T-cell (primary cell): ENCODE data around the gene ADAM20. TPM values are rescaled to one million over a fixed set of nuclear protein-coding genes. Genes with fewer than 3 reads are reported as not detected.

ENCODE experiments used
- ATAC-seq, 4 experiments: fragments of 200-7000 bp in 3 of 4; fragments of 150-1000 bp in 1 of 4; cut with Tn5 transposase; replicated peaks in 1 of 4; 1 replicate in 3 of 4; 2 replicates in 1 of 4; pipeline ENCODE4 v1.10.0; 2021; ENCODE audit warnings: moderate library complexity in 3 of 4, mild to moderate bottlenecking in 2 of 4, moderate number of reproducible peaks in 1 of 4
- CTCF ChIA-PET, 2 donors: fragments of 300-600 bp; sonication (Branson Sonifier 250); formaldehyde crosslinking; loops; one replicate each; lab custom pipeline; 2022; ENCODE audit warnings: antibody characterized with exemption in 2 of 2; lab: Charles Lee
- POLR2A ChIA-PET, 2 donors: fragments of 300-600 bp; sonication (Branson Sonifier 250); formaldehyde crosslinking; loops; one replicate each; lab custom pipeline; 2022; ENCODE audit warnings: antibody characterized with exemption in 2 of 2; lab: Charles Lee
- DNase-seq, 35 experiments: peaks; one replicate each; pipeline versions ENCODE4 v3.0.0 to v3.0.0-alpha.2; 2013 to 2023
- H3K27ac ChIP-seq: one replicate; pipeline ENCODE4 v1.5.1; 2013; ENCODE audit warnings: low read length
- H3K27me3 ChIP-seq, 2 experiments: replicated peaks in 1 of 2; 1 replicate in 1 of 2; 2 replicates in 1 of 2; pipeline versions ENCODE4 v1.6.1 to v1.7.0; 2013; ENCODE audit warnings: low read length in 1 of 2, mixed read lengths in 1 of 2; ENCODE audit not compliant: control insufficient read depth in 2 of 2, insufficient read depth in 2 of 2; ENCODE audit errors: extremely low read depth in 1 of 2
- H3K36me3 ChIP-seq, 2 donors: 1 replicate in 1 of 2; 2 replicates in 1 of 2; pipeline versions ENCODE4 v1.6.1 to v1.7.0; 2013; ENCODE audit warnings: low read length in 1 of 2; ENCODE audit not compliant: control insufficient read depth in 2 of 2, insufficient read depth in 1 of 2; ENCODE audit errors: extremely low read depth in 1 of 2
- H3K4me1 ChIP-seq, 2 experiments: 1 replicate in 1 of 2; 2 replicates in 1 of 2; pipeline versions ENCODE4 v1.6.1 to v1.7.0; 2013; ENCODE audit warnings: low read length in 2 of 2, mixed read lengths in 1 of 2; ENCODE audit not compliant: insufficient read depth in 2 of 2, control insufficient read depth in 1 of 2; ENCODE audit errors: extremely low read depth in 1 of 2
- H3K4me3 ChIP-seq, 2 donors: 1 replicate in 1 of 2; 2 replicates in 1 of 2; pipeline versions ENCODE4 v1.5.1 to v1.7.0; 2013; ENCODE audit warnings: mild to moderate bottlenecking in 2 of 2, low read length in 1 of 2, moderate library complexity in 1 of 2; ENCODE audit not compliant: control insufficient read depth in 1 of 2; ENCODE audit errors: extremely low read depth in 1 of 2
- H3K9me3 ChIP-seq: 2 replicates; pipeline ENCODE4 v1.7.0; 2013
- H3K27ac Mint-ChIP-seq, 2 donors: one replicate each; pipeline ENCODE4 v1.8.0; 2020 to 2021; ENCODE audit warnings: mild to moderate bottlenecking in 2 of 2, mixed read lengths in 2 of 2
- H3K27me3 Mint-ChIP-seq, 2 donors: one replicate each; pipeline ENCODE4 v1.8.0; 2021 to 2022; ENCODE audit warnings: mixed read lengths in 2 of 2
- H3K36me3 Mint-ChIP-seq: one replicate; pipeline ENCODE4 v1.8.0; 2021; ENCODE audit warnings: mixed read lengths
- H3K4me1 Mint-ChIP-seq, 3 donors: one replicate each; pipeline ENCODE4 v1.8.0; 2020 to 2022; ENCODE audit warnings: mixed read lengths in 3 of 3, mild to moderate bottlenecking in 1 of 3
- H3K4me3 Mint-ChIP-seq, 3 donors: one replicate each; pipeline ENCODE4 v1.8.0; 2020 to 2022; ENCODE audit warnings: mild to moderate bottlenecking in 3 of 3, mixed read lengths in 3 of 3, moderate library complexity in 3 of 3
- H3K9me3 Mint-ChIP-seq, 3 donors: one replicate each; pipeline ENCODE4 v1.8.0; 2020 to 2022; ENCODE audit warnings: mixed read lengths in 3 of 3
- WGBS: methylation state at CpG from one replicate; pipeline ENCODE4 v1.1.5; 2013; ENCODE audit warnings: missing lambda C conversion rate; ENCODE audit not compliant: insufficient coverage; 5-methylcytosine and 5-hydroxymethylcytosine counted together
- total RNA-seq, 35 experiments: library from RNA in 6 of 35; stranded (reverse) in 6 of 35; fragments of 120-200 nt in 1 of 35; gene quantifications; one replicate each; pipeline versions ENCODE4 v1.2.1 to v1.2.4 and lab custom pipeline; 2013 to 2026

The ADAM20 gene
- total RNA-seq (1 to 10 TPM in 3 of 5 donors, under 1 TPM in 2; 0.89 to 1.4 (median 1.2) TPM), total RNA-seq (lab: John Stamatoyannopoulos, UW) (0 to 2.3 (median 0.61) reads per million in 29 experiments)
- 0.79 TPM for total RNA-seq (2013)

DNA sequence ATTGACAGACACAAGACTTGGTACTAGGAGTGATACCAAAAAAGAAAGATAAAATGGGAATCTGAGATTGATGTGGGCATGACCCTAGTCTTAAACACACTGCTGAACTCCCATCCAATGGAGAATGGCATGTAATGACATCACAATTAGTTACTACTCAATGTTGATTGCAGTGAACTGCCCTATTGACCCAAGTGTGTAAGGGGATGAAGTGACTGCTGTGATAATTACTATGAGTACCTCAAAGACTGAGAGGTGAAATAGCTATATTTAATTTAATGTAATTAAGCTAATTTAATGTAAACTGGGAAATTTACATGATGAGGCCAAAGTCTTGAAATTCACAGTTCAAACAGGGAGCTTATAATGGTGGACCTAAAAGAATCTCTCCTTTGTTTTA lies at the start of gene ADAM20:
Gene ADAM20, minus strand, starts transcription at position 101 of the 400 bp plus-strand sequence. CDS start 10,247 bp downstream, outside the sequence.
- peaks cover 5% of the 10 kb centered on the region for H3K9me3 ChIP-seq
- H3K9me3 Mint-ChIP-seq: peaks cover 0 to 11% (median 3%) of the 10 kb centered on the region in 3 donors
- no peak within 1 kb of the TSS for H3K27ac Mint-ChIP-seq
- CTCF ChIA-PET: interaction anchor here in 1 of 2 donors (0.6 kb wide), 1 partner anchor 178 kb away, joined by 3 read pairs; no protein-coding TSS in a partner anchor
- H3K4me3 Mint-ChIP-seq: no peak within 1 kb of the TSS
- H3K27me3 Mint-ChIP-seq: no peaks in the 10 kb centered on the region
- H3K4me1 ChIP-seq: peaks cover 0 to 2% of the 10 kb centered on the region in 2 experiments
- POLR2A ChIA-PET: no interaction called here
- H3K36me3 ChIP-seq: no peaks in the 10 kb centered on the region
- no peak within 1 kb of the TSS for H3K27ac ChIP-seq
- no peak within 1 kb of the TSS for H3K4me3 ChIP-seq
- peaks cover 4 to 8% (median 4%) of the 10 kb centered on the region in 3 donors for H3K4me1 Mint-ChIP-seq
- DNase-seq (no peak), ATAC-seq (no peak)
- peaks cover 53% of the 10 kb centered on the region for H3K36me3 Mint-ChIP-seq
- H3K27me3 ChIP-seq: no peaks in the 10 kb centered on the region

DNA sequence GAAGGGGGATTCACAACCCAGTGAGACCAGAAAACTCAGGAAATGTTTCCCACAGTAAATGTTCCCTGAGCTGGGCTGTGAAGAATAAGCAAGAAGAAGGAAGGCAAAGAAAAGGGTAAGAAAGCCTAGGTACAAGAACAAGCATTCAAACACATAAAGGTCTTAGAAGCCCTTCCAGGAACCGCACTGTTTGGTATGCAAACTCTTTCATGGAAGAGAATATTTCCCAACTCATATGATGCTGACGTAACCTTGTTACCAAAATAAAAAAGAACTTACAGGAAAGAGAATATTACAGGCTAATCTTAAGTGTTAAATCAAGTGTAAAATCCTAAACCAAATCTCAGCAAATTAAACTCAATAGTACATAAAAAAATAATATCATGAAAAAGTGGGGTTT lies 42.1 kb upstream of the ADAM20 start:
- Mint-ChIP-seq H3K27me3 (no peaks in the 10 kb centered on the region), H3K4me3 (no peak overlapping the region), H3K9me3 (peaks cover 0 to 3% (median 0%) of the 10 kb centered on the region in 3 donors), H3K4me1 (peaks cover 4 to 8% (median 5%) of the 10 kb centered on the region in 3 donors), H3K27ac (no peak overlapping the region), H3K36me3 (peaks cover 58% of the 10 kb centered on the region)
- CTCF ChIA-PET: no interaction called here
- Histone ChIP-seq H3K4me1 (no peaks in the 10 kb centered on the region), H3K4me3 (no peak overlapping the region), H3K9me3 (no peaks in the 10 kb centered on the region), H3K27me3 (no peaks in the 10 kb centered on the region), H3K36me3 (peaks cover 0 to 16% of the 10 kb centered on the region in 2 donors), H3K27ac (no peak overlapping the region)
- WGBS: no CpG with 5 or more reads among the region's 2 CpGs
- POLR2A ChIA-PET: no interaction called here
- ATAC-seq (no peak), DNase-seq (no peak)

DNA sequence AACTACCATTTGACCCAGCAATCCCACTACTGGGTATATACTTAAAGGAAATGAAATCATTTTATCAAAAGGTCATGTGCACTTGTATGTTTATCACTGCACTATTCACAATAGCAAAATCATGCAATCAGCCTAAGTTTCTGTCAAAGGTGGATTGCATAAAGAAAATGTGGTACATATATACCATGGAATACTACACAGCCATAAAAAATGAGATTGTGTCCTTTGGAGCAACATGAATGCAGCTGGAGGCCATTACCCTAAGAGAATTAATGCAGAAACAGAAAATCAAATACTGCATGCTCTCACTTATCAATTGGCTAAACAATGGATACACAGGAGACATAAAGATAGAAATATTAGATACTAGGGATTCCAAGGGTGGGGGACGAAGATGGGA lies 38.2 kb upstream of the ADAM20 start:
- Mint-ChIP-seq H3K4me3 (no peak overlapping the region), H3K36me3 (peaks cover 65% of the 10 kb centered on the region)

DNA sequence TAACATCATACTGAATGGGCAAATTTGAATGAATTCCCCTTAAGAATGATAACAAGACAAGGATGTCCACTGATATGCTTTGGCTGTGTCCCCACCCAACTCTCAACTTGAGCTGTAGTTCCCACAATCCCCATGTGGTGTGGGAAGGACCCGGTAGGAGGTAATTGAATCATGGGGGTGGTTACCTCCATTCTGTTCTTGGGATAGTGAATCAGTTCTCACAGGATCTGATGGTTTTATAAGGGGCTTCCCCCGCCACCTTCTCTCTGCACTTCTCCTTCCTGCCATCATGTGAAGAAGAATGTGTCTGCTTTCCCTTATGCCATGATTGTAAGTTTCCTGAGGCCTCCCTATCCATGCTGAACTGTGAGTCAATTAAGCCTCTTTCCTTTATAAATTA lies 36.3 kb upstream of the ADAM20 start:
- Mint-ChIP-seq H3K9me3 (peaks cover 3 to 4% (median 4%) of the 10 kb centered on the region in 3 donors), H3K27me3 (no peaks in the 10 kb centered on the region), H3K36me3 (peaks cover 75% of the 10 kb centered on the region), H3K4me3 (no peak overlapping the region), H3K27ac (no peak overlapping the region), H3K4me1 (peaks cover 26 to 30% (median 29%) of the 10 kb centered on the region in 3 donors)
- ChIA-PET CTCF (no interaction called here), POLR2A (no interaction called here)
- no peaks in the 10 kb centered on the region for H3K4me1 ChIP-seq
- no peaks in the 10 kb centered on the region for H3K9me3 ChIP-seq
- no CpG with 5 or more reads among the region's 2 CpGs for WGBS
- H3K4me3 ChIP-seq: no peak overlapping the region
- H3K27me3 ChIP-seq: no peaks in the 10 kb centered on the region
- H3K36me3 ChIP-seq: peaks cover 0 to 13% of the 10 kb centered on the region in 2 donors
- DNase-seq (no peak), ATAC-seq (no peak)
- H3K27ac ChIP-seq: no peak overlapping the region

More for the DNA sequence above, 38.2 kb upstream of the ADAM20 start:
- DNase-seq (no peak), ATAC-seq (no peak)
- H3K27me3 Mint-ChIP-seq: no peaks in the 10 kb centered on the region
- Histone ChIP-seq H3K4me1 (no peaks in the 10 kb centered on the region), H3K27ac (no peak overlapping the region), H3K27me3 (no peaks in the 10 kb centered on the region), H3K4me3 (no peak overlapping the region), H3K9me3 (no peaks in the 10 kb centered on the region), H3K36me3 (peaks cover 0 to 4% of the 10 kb centered on the region in 2 donors)
- ChIA-PET POLR2A (no interaction called here), CTCF (no interaction called here)
- no peak overlapping the region for H3K27ac Mint-ChIP-seq
- WGBS: no CpG with 5 or more reads among the region's 1 CpG
- peaks cover 0 to 3% (median 0%) of the 10 kb centered on the region in 3 donors for H3K9me3 Mint-ChIP-seq
- H3K4me1 Mint-ChIP-seq: peaks cover 26 to 29% (median 29%) of the 10 kb centered on the region in 3 donors

DNA sequence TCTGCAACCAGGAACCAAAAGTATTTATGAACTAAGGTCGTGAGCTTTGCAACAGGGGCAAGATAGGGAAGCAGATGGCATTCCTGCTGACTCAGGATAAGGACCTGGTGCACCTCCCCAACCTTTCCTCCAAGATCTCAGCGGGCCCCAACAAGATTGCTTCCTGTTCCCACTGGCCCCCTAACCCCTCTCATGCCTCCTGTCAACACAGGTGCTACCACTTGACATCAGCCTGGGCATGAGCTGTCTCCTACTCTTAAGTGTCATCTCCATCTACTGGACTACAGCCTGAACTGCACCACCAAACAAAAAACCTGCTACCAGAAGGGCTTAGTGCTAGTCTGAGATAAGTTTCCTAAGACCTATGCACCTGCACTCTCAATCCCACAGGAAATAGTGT lies 33.0 kb upstream of the ADAM20 start:
- no peak overlapping the region for H3K4me3 Mint-ChIP-seq
- ATAC-seq: peak in 1 of 4 experiments; percentile 33
- peak in 2 of 35 experiments; percentile 1 to 14 for DNase-seq
- H3K36me3 ChIP-seq: peaks cover 4 to 24% of the 10 kb centered on the region in 2 donors
- ChIA-PET POLR2A (interaction anchor here in 1 of 2 donors (0.5 kb wide), 1 partner anchor 9 kb away, joined by 3 read pairs; no protein-coding TSS in a partner anchor), CTCF (interaction anchor here in 1 of 2 donors (1.2 kb wide), 1 partner anchor 480 kb away, joined by 3 read pairs; no protein-coding TSS in a partner anchor)
- no peaks in the 10 kb centered on the region for H3K27me3 ChIP-seq
- no peaks in the 10 kb centered on the region for H3K9me3 ChIP-seq
- H3K27ac Mint-ChIP-seq: no peak overlapping the region
- peaks cover 86% of the 10 kb centered on the region for H3K36me3 Mint-ChIP-seq
- no peaks in the 10 kb centered on the region for H3K27me3 Mint-ChIP-seq
- H3K27ac ChIP-seq: no peak overlapping the region
- H3K9me3 Mint-ChIP-seq: peaks cover 7 to 21% (median 12%) of the 10 kb centered on the region in 3 donors
- H3K4me1 ChIP-seq: no peaks in the 10 kb centered on the region
- 0% methylated on average over 1 of the region's 2 CpGs for WGBS
- peaks cover 26 to 29% (median 29%) of the 10 kb centered on the region in 3 donors for H3K4me1 Mint-ChIP-seq
- H3K4me3 ChIP-seq: no peak overlapping the region

DNA sequence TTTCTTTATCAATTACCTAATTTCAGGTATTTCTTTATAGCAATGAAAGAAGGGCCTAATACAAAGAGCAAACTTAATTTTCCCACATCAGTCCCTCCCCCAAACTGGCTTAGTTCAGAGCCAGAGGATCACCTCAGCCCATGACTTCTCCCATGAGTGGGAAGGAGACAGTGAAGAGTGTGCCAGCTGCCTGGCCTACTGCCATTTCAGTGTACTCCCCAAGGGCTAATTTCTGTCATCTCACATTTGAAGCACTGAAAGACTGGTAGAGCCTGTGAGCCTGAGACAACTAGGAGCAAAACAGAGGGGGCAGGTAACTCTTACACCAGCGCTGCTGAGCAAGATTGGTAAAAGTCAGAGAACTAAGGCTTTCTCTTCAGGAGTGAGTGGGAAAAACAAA lies 29.1 kb upstream of the ADAM20 start:
- 100% methylated on average over 1 of the region's 1 CpG for WGBS
- Histone ChIP-seq H3K9me3 (no peaks in the 10 kb centered on the region), H3K4me1 (no peaks in the 10 kb centered on the region), H3K27me3 (no peaks in the 10 kb centered on the region), H3K4me3 (no peak overlapping the region), H3K27ac (no peak overlapping the region), H3K36me3 (peaks cover 4 to 24% of the 10 kb centered on the region in 2 donors)
- POLR2A ChIA-PET: interaction anchor here in 1 of 2 donors (0.7 kb wide), 1 partner anchor 25 kb away, joined by 13 read pairs; no protein-coding TSS in a partner anchor
- Mint-ChIP-seq H3K4me3 (no peak overlapping the region), H3K27me3 (no peaks in the 10 kb centered on the region), H3K27ac (no peak overlapping the region), H3K36me3 (peaks cover 82% of the 10 kb centered on the region), H3K9me3 (peaks cover 14 to 37% (median 26%) of the 10 kb centered on the region in 3 donors), H3K4me1 (peaks cover 0 to 2% (median 0%) of the 10 kb centered on the region in 3 donors)
- CTCF ChIA-PET: interaction anchor here in 1 of 2 donors (0.6 to 0.7 kb wide), 3 partner anchors 33 to 173 kb away, joined by 3 to 7 read pairs (median 7); no protein-coding TSS in a partner anchor
- ATAC-seq (no peak), DNase-seq (no peak)
